Activated naive CD8-positive, alpha-beta T cell treated with anti-CD3 and anti-CD28 coated beads, Interleukin-2, amount 10 ng/mL, durations not matched to agents 7 days and 5 days (primary cell): ENCODE measurements around the gene TMTC3. TPM values are rescaled to one million over a fixed set of nuclear protein-coding genes. Genes with fewer than 3 reads are reported as not detected.

Experiments used
- ATAC-seq: fragments of 150-1000 bp; cut with Tn5 transposase; one replicate; pipeline ENCODE4 v1.10.0; 2021; ENCODE audit warnings: low read depth, moderate library complexity
- POLR2A ChIA-PET: fragments of 350-600 bp; sonication (Branson Sonifier 250); formaldehyde crosslinking; loops from one replicate; lab custom pipeline; 2021; ENCODE audit warnings: antibody characterized with exemption; lab: Charles Lee
- DNase-seq: peaks from one replicate; pipeline ENCODE4 v3.0.0; 2021
- H3K27ac Mint-ChIP-seq: one replicate; pipeline ENCODE4 v1.8.0; 2022; ENCODE audit warnings: mild to moderate bottlenecking, mixed read lengths
- H3K27me3 Mint-ChIP-seq: one replicate; pipeline ENCODE4 v1.8.0; 2022; ENCODE audit warnings: mild to moderate bottlenecking, moderate library complexity, mixed read lengths
- H3K36me3 Mint-ChIP-seq: one replicate; pipeline ENCODE4 v1.8.0; 2021; ENCODE audit warnings: mild to moderate bottlenecking, mixed read lengths
- H3K4me1 Mint-ChIP-seq: one replicate; pipeline ENCODE4 v1.8.0; 2021; ENCODE audit warnings: mixed read lengths
- H3K4me3 Mint-ChIP-seq: one replicate; pipeline ENCODE4 v1.8.0; 2022; ENCODE audit warnings: mild to moderate bottlenecking, moderate library complexity, mixed read lengths
- H3K9me3 Mint-ChIP-seq: one replicate; pipeline ENCODE4 v1.8.0; 2021; ENCODE audit warnings: mixed read lengths
- total RNA-seq, 2 experiments: library from RNA; stranded (reverse); gene quantifications; one replicate each; pipeline ENCODE4 v1.2.3, GENCODE V29; 2021

The TMTC3 gene
- total RNA-seq, 2 experiments from 2014 or later, result 6.7 to 8.2 TPM

GRCh38 chr12:88218293-88218692 lies 76.2 kb downstream of the TMTC3 start:
- no peak overlapping the region for H3K27ac Mint-ChIP-seq
- POLR2A ChIA-PET, result no interaction called here

GRCh38 chr12:88219861-88220260 lies 77.8 kb downstream of the TMTC3 start:
- Mint-ChIP-seq H3K4me1 (no peaks in the 10 kb centered on the region), H3K27me3 (no peaks in the 10 kb centered on the region), H3K36me3 (no peaks in the 10 kb centered on the region), H3K27ac (no peak overlapping the region), H3K4me3 (no peak overlapping the region), H3K9me3 (no peaks in the 10 kb centered on the region)
- no peak for DNase-seq
- ATAC-seq, result no peak
- POLR2A ChIA-PET, result no interaction called here

More at GRCh38 chr12:88218293-88218692, 76.2 kb downstream of the TMTC3 start:
- Mint-ChIP-seq H3K4me3 (no peak overlapping the region), H3K27me3 (no peaks in the 10 kb centered on the region), H3K9me3 (peaks cover 3% of the 10 kb centered on the region), H3K36me3 (no peaks in the 10 kb centered on the region), H3K4me1 (no peaks in the 10 kb centered on the region)
- DNase-seq (no peak), ATAC-seq (no peak)

GRCh38 chr12:88223519-88223918 lies 81.4 kb downstream of the TMTC3 start:
- Mint-ChIP-seq H3K27ac (no peak overlapping the region), H3K27me3 (no peaks in the 10 kb centered on the region)

GRCh38 chr12:88225776-88226175 lies 83.7 kb downstream of the TMTC3 start:
- Mint-ChIP-seq H3K27me3 (no peaks in the 10 kb centered on the region), H3K36me3 (no peaks in the 10 kb centered on the region), H3K4me3 (no peak overlapping the region), H3K9me3 (peaks cover 3% of the 10 kb centered on the region), H3K4me1 (peaks cover 2% of the 10 kb centered on the region), H3K27ac (no peak overlapping the region)
- POLR2A ChIA-PET, result no interaction called here
- DNase-seq (no peak), ATAC-seq (no peak)

More at GRCh38 chr12:88223519-88223918, 81.4 kb downstream of the TMTC3 start:
- Mint-ChIP-seq H3K4me1 (peaks cover 2% of the 10 kb centered on the region), H3K36me3 (no peaks in the 10 kb centered on the region), H3K9me3 (no peaks in the 10 kb centered on the region), H3K4me3 (no peak overlapping the region)
- POLR2A ChIA-PET, result no interaction called here
- DNase-seq (no peak), ATAC-seq (no peak)

GRCh38 chr12:88227263-88227662 lies 85.2 kb downstream of the TMTC3 start:
- H3K4me1 Mint-ChIP-seq, result peaks cover 2% of the 10 kb centered on the region
- no peaks in the 10 kb centered on the region for H3K36me3 Mint-ChIP-seq
- peak overlapping the region; percentile 27 for H3K27ac Mint-ChIP-seq
- DNase-seq (no peak), ATAC-seq (no peak)
- peaks cover 3% of the 10 kb centered on the region for H3K9me3 Mint-ChIP-seq
- no peaks in the 10 kb centered on the region for H3K27me3 Mint-ChIP-seq
- POLR2A ChIA-PET, result no interaction called here
- H3K4me3 Mint-ChIP-seq, result no peak overlapping the region

- POLR2A ChIA-PET, result no interaction called here
- DNase-seq (no peak), ATAC-seq (no peak)
- no peak overlapping the region for H3K4me3 Mint-ChIP-seq
- no peak overlapping the region for H3K27ac Mint-ChIP-seq
- peaks cover 3% of the 10 kb centered on the region for H3K9me3 Mint-ChIP-seq
- peaks cover 2% of the 10 kb centered on the region for H3K4me1 Mint-ChIP-seq
- H3K36me3 Mint-ChIP-seq, result no peaks in the 10 kb centered on the region
- H3K27me3 Mint-ChIP-seq, result no peaks in the 10 kb centered on the region
These were observed 85.8 kb downstream of the TMTC3 start for GRCh38 chr12:88227871-88228270.

- Mint-ChIP-seq H3K36me3 (no peaks in the 10 kb centered on the region), H3K9me3 (peaks cover 3% of the 10 kb centered on the region), H3K4me1 (peaks cover 2% of the 10 kb centered on the region), H3K27me3 (no peaks in the 10 kb centered on the region), H3K4me3 (no peak overlapping the region), H3K27ac (no peak overlapping the region)
- POLR2A ChIA-PET, result no interaction called here
- ATAC-seq (no peak), DNase-seq (no peak)
These were observed 86.6 kb downstream of the TMTC3 start for GRCh38 chr12:88228720-88229119.

- DNase-seq (no peak), ATAC-seq (no peak)
- Mint-ChIP-seq H3K36me3 (no peaks in the 10 kb centered on the region), H3K27me3 (no peaks in the 10 kb centered on the region), H3K4me3 (no peak overlapping the region), H3K9me3 (peaks cover 3% of the 10 kb centered on the region), H3K27ac (no peak overlapping the region), H3K4me1 (peaks cover 2% of the 10 kb centered on the region)
- POLR2A ChIA-PET, result no interaction called here
These were observed 88.2 kb downstream of the TMTC3 start for GRCh38 chr12:88230271-88230670.

- Mint-ChIP-seq H3K4me3 (no peak overlapping the region), H3K27me3 (no peaks in the 10 kb centered on the region), H3K36me3 (no peaks in the 10 kb centered on the region), H3K9me3 (peaks cover 3% of the 10 kb centered on the region), H3K4me1 (peaks cover 2% of the 10 kb centered on the region), H3K27ac (no peak overlapping the region)
- DNase-seq (no peak), ATAC-seq (no peak)
- POLR2A ChIA-PET, result no interaction called here
These were observed 93.2 kb downstream of the TMTC3 start for GRCh38 chr12:88235183-88235833.

- no peaks in the 10 kb centered on the region for H3K36me3 Mint-ChIP-seq
- H3K27me3 Mint-ChIP-seq, result no peaks in the 10 kb centered on the region
- H3K9me3 Mint-ChIP-seq, result peaks cover 3% of the 10 kb centered on the region
- ATAC-seq (no peak), DNase-seq (no peak)
- no peak overlapping the region for H3K4me3 Mint-ChIP-seq
- no peak overlapping the region for H3K27ac Mint-ChIP-seq
- POLR2A ChIA-PET, result no interaction called here
- peaks cover 2% of the 10 kb centered on the region for H3K4me1 Mint-ChIP-seq
These were observed 95.8 kb downstream of the TMTC3 start for GRCh38 chr12:88237954-88238353.

- Mint-ChIP-seq H3K9me3 (peaks cover 3% of the 10 kb centered on the region), H3K27me3 (no peaks in the 10 kb centered on the region), H3K27ac (no peak overlapping the region), H3K4me1 (peaks cover 2% of the 10 kb centered on the region), H3K4me3 (no peak overlapping the region), H3K36me3 (no peaks in the 10 kb centered on the region)
- DNase-seq (no peak), ATAC-seq (no peak)
- POLR2A ChIA-PET, result no interaction called here
These were observed 96.3 kb downstream of the TMTC3 start for GRCh38 chr12:88238406-88238805.

- Mint-ChIP-seq H3K9me3 (peaks cover 3% of the 10 kb centered on the region), H3K27me3 (no peaks in the 10 kb centered on the region), H3K4me1 (peaks cover 2% of the 10 kb centered on the region), H3K4me3 (no peak overlapping the region), H3K36me3 (no peaks in the 10 kb centered on the region), H3K27ac (no peak overlapping the region)
- ATAC-seq (no peak), DNase-seq (no peak)
- POLR2A ChIA-PET, result no interaction called here
These were observed 99.9 kb downstream of the TMTC3 start for GRCh38 chr12:88241862-88242570.

GRCh38 chr12:88242571-88242925 lies 100.4 kb downstream of the TMTC3 start:
- no peak overlapping the region for H3K4me3 Mint-ChIP-seq
- POLR2A ChIA-PET, result no interaction called here
- no peak for ATAC-seq

GRCh38 chr12:88242939-88243338 lies 100.8 kb downstream of the TMTC3 start:
- POLR2A ChIA-PET, result no interaction called here
- no peak for ATAC-seq
- no peak overlapping the region for H3K27ac Mint-ChIP-seq
- H3K27me3 Mint-ChIP-seq, result no peaks in the 10 kb centered on the region
- H3K9me3 Mint-ChIP-seq, result peaks cover 3% of the 10 kb centered on the region
- peaks cover under 1% of the 10 kb centered on the region for H3K4me1 Mint-ChIP-seq
- H3K36me3 Mint-ChIP-seq, result no peaks in the 10 kb centered on the region
- H3K4me3 Mint-ChIP-seq, result no peak overlapping the region
- no peak for DNase-seq

More at GRCh38 chr12:88242571-88242925, 100.4 kb downstream of the TMTC3 start:
- peaks cover 2% of the 10 kb centered on the region for H3K4me1 Mint-ChIP-seq
- no peak for DNase-seq
- no peaks in the 10 kb centered on the region for H3K36me3 Mint-ChIP-seq
- H3K27me3 Mint-ChIP-seq, result no peaks in the 10 kb centered on the region
- H3K9me3 Mint-ChIP-seq, result peaks cover 3% of the 10 kb centered on the region
- H3K27ac Mint-ChIP-seq, result no peak overlapping the region
